H9 (cell line): ENCODE data around the gene CA9. TPM values are rescaled to one million over a fixed set of nuclear protein-coding genes. Genes with fewer than 3 reads are reported as not detected.
A peak's percentile ranks its signal among the peaks of the same experiment; 100 is the strongest.

Source experiments
- DNase-seq: peaks from one replicate; pipeline ENCODE4 v3.0.0-alpha.2; 2017
- H2AFZ ChIP-seq: one replicate; pipeline ENCODE4 v1.6.1; 2013; ENCODE audit warnings: mild to moderate bottlenecking, low read length, control low read depth, moderate library complexity
- H2AK5ac ChIP-seq: 2 replicates; pipeline ENCODE4 v1.6.1; 2013; ENCODE audit warnings: low read length, control low read depth, mixed read lengths; ENCODE audit not compliant: insufficient read length
- H2BK120ac ChIP-seq: one replicate; pipeline ENCODE4 v1.6.1; 2013; ENCODE audit warnings: low read depth, mild to moderate bottlenecking, low read length, control low read depth, inconsistent platforms; ENCODE audit not compliant: poor library complexity, severe bottlenecking
- H2BK12ac ChIP-seq: 2 replicates; pipeline ENCODE4 v1.6.1; 2013; ENCODE audit warnings: low read length, control low read depth, mixed read lengths, low read depth; ENCODE audit not compliant: insufficient read length
- H2BK15ac ChIP-seq: 2 replicates; pipeline ENCODE4 v1.6.1; 2013; ENCODE audit warnings: low read depth, low read length, control low read depth
- H2BK20ac ChIP-seq: one replicate; pipeline ENCODE4 v1.6.1; 2013; ENCODE audit warnings: low read depth, mild to moderate bottlenecking, low read length, control low read depth, inconsistent platforms; ENCODE audit not compliant: poor library complexity, severe bottlenecking
- H2BK5ac ChIP-seq: 2 replicates; pipeline ENCODE4 v1.6.1; 2013; ENCODE audit warnings: low read length, control low read depth, mixed read lengths; ENCODE audit not compliant: insufficient read length
- H3K14ac ChIP-seq: 2 replicates; pipeline ENCODE4 v1.6.1; 2013; ENCODE audit warnings: low read length, control low read depth; ENCODE audit not compliant: insufficient read depth
- H3K18ac ChIP-seq: 2 replicates; pipeline ENCODE4 v1.6.1; 2013; ENCODE audit warnings: low read depth, mild to moderate bottlenecking, mixed read lengths, low read length, control low read depth; ENCODE audit not compliant: insufficient read length
- H3K23ac ChIP-seq: 2 replicates; pipeline ENCODE4 v1.6.1; 2013; ENCODE audit warnings: low read length, control low read depth, mixed read lengths, low read depth; ENCODE audit not compliant: insufficient read length
- H3K23me2 ChIP-seq: 2 replicates; pipeline ENCODE4 v1.6.1; 2013; ENCODE audit warnings: low read depth, mild to moderate bottlenecking, mixed read lengths, low read length, control low read depth; ENCODE audit not compliant: insufficient read length, poor library complexity, severe bottlenecking
- H3K27ac ChIP-seq: 2 replicates; pipeline ENCODE4 v1.5.1; 2013; ENCODE audit warnings: low read length, control low read depth, mixed read lengths, low read depth; ENCODE audit not compliant: insufficient read length
- H3K27me3 ChIP-seq: 2 replicates; pipeline ENCODE4 v1.6.1; 2013; ENCODE audit warnings: low read length, control low read depth, inconsistent platforms; ENCODE audit not compliant: insufficient read depth
- H3K4ac ChIP-seq: 2 replicates; pipeline ENCODE4 v1.6.1; 2013; ENCODE audit warnings: low read depth, mild to moderate bottlenecking, control low read depth, inconsistent platforms, low read length, moderate library complexity
- H3K4me1 ChIP-seq: 2 replicates; pipeline ENCODE4 v1.6.1; 2013; ENCODE audit warnings: low read length, control low read depth, inconsistent platforms; ENCODE audit not compliant: insufficient read depth
- H3K4me2 ChIP-seq: 2 replicates; pipeline ENCODE4 v1.6.1; 2013; ENCODE audit warnings: low read length, control low read depth, mixed read lengths; ENCODE audit not compliant: insufficient read length, insufficient read depth
- H3K56ac ChIP-seq: 2 replicates; pipeline ENCODE4 v1.6.1; 2013; ENCODE audit warnings: low read depth, mild to moderate bottlenecking, mixed read lengths, low read length, control low read depth; ENCODE audit not compliant: insufficient read length
- H3K79me1 ChIP-seq: 2 replicates; pipeline ENCODE4 v1.6.1; 2013; ENCODE audit warnings: low read depth, mild to moderate bottlenecking, moderate library complexity, low read length, control low read depth, inconsistent platforms; ENCODE audit not compliant: insufficient read depth, poor library complexity, severe bottlenecking
- H3K79me2 ChIP-seq: 2 replicates; pipeline ENCODE4 v1.6.1; 2013; ENCODE audit warnings: low read length, control low read depth, inconsistent platforms; ENCODE audit not compliant: insufficient read depth
- H3K9ac ChIP-seq: 2 replicates; pipeline ENCODE4 v1.6.1; 2013; ENCODE audit warnings: low read length, control low read depth, mixed read lengths; ENCODE audit not compliant: insufficient read length; ENCODE audit errors: extremely low read depth
- H3K9me3 ChIP-seq: one replicate; pipeline ENCODE4 v1.6.1; 2013; ENCODE audit warnings: low read depth, low read length, inconsistent platforms; ENCODE audit not compliant: control insufficient read depth
- H3T11ph ChIP-seq: one replicate; pipeline ENCODE4 v1.6.1; 2013; ENCODE audit warnings: mild to moderate bottlenecking, low read length, control low read depth, inconsistent platforms
- H4K20me1 ChIP-seq: one replicate; pipeline ENCODE4 v1.6.1; 2013; ENCODE audit not compliant: control insufficient read depth, insufficient read length, insufficient read depth
- H4K5ac ChIP-seq: 2 replicates; pipeline ENCODE4 v1.6.1; 2013; ENCODE audit warnings: low read depth, mild to moderate bottlenecking, mixed read lengths, low read length, control low read depth; ENCODE audit not compliant: insufficient read length
- H4K8ac ChIP-seq: replicated peaks from 2 replicates; pipeline ENCODE4 v1.6.1; 2013; ENCODE audit warnings: low read length, control low read depth, mixed read lengths, low read depth; ENCODE audit not compliant: insufficient read length
- H4K91ac ChIP-seq: 2 replicates; pipeline ENCODE4 v1.6.1; 2013; ENCODE audit warnings: low read depth, mild to moderate bottlenecking, moderate library complexity, mixed read lengths, low read length, control low read depth; ENCODE audit not compliant: insufficient read length
- H3K27ac Mint-ChIP-seq, 3 experiments: 2 replicates in 2 of 3; 3 replicates in 1 of 3; pipeline ENCODE4 v1.8.0; 2020 to 2021; ENCODE audit warnings: mixed read lengths in 3 of 3, mild to moderate bottlenecking in 1 of 3, moderate library complexity in 1 of 3
- H3K27me3 Mint-ChIP-seq: 2 replicates; pipeline ENCODE4 v1.8.0; 2021; ENCODE audit warnings: low read depth, mild to moderate bottlenecking, moderate library complexity, mixed read lengths
- H3K36me3 Mint-ChIP-seq, 3 experiments: 2 replicates in 2 of 3; 3 replicates in 1 of 3; pipeline ENCODE4 v1.8.0; 2020 to 2021; ENCODE audit warnings: low read depth in 3 of 3, mixed read lengths in 3 of 3; ENCODE audit not compliant: insufficient read depth in 1 of 3
- H3K4me1 Mint-ChIP-seq, 2 experiments: 2 replicates each; pipeline ENCODE4 v1.8.0; 2020; ENCODE audit warnings: mixed read lengths in 2 of 2
- H3K4me3 Mint-ChIP-seq, 2 experiments: 2 replicates in 1 of 2; 3 replicates in 1 of 2; pipeline ENCODE4 v1.8.0; 2020 to 2021; ENCODE audit warnings: mild to moderate bottlenecking in 2 of 2, mixed read lengths in 2 of 2, moderate library complexity in 1 of 2
- H3K9me3 Mint-ChIP-seq, 2 experiments: 2 replicates in 1 of 2; 3 replicates in 1 of 2; pipeline ENCODE4 v1.8.0; 2020; ENCODE audit warnings: mild to moderate bottlenecking in 2 of 2, mixed read lengths in 2 of 2, moderate library complexity in 1 of 2
- WGBS: extraction: QIAGEN DNeasy Blood & Tissue Kit; methylation state at CpG from one replicate; pipeline ENCODE4 v1.1.7; 2013; ENCODE audit warnings: missing lambda C conversion rate, low lambda C conversion rate, mixed read lengths; ENCODE audit not compliant: insufficient read length; ENCODE audit errors: extremely low coverage; 5-methylcytosine and 5-hydroxymethylcytosine counted together
- total RNA-seq: library from RNA; stranded (reverse); gene quantifications from 2 replicates; pipeline ENCODE4 v1.2.1, GENCODE V29; 2021
- TF ChIP-seq, protein P1 (sequence below): fragments of 200-600 bp; sonication (generic); conservative IDR thresholded peaks from 3 replicates; pipeline ENCODE4 v1.8.0; 2021; ENCODE audit warnings: antibody characterized with exemption, mild to moderate bottlenecking

The CA9 gene
- total RNA-seq, 1 experiment from 2014 or later: 0.94 TPM

DNA sequence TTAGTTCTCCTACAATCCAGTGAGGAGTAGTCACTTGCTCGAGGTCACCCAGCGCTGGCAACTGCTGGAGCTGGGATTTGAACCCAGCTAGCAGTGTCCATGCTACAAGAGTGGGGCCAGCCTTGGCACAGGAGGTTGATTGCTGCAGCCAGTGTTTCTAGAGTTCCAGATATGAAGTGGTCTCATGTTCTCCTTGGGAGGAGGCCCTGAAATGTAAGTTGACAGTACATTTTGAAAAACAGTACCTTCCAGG lies 14.8 kb upstream of the CA9 start:
- no peaks in the 10 kb centered on the region for H3K79me2 ChIP-seq
- no peak overlapping the region for H3K4ac ChIP-seq
- H3T11ph ChIP-seq: no peak overlapping the region
- peak overlapping the region in 1 of 3 experiments; percentile 74; a peak in 1 of 7 replicates for H3K27ac Mint-ChIP-seq
- H3K36me3 Mint-ChIP-seq: peaks cover 28 to 40% (median 37%) of the 10 kb centered on the region in 3 experiments
- peak overlapping the region; percentile 76 for H3K4me2 ChIP-seq
- H2BK120ac ChIP-seq: no peak overlapping the region
- peak overlapping the region; percentile 48 for H3K9ac ChIP-seq
- peaks cover 27 to 32% of the 10 kb centered on the region in 2 experiments for H3K4me1 Mint-ChIP-seq
- no peak overlapping the region for H4K91ac ChIP-seq
- peaks cover 3% of the 10 kb centered on the region; the same call in 1 of the 2 replicates for H3K4me1 ChIP-seq
- no peak for DNase-seq
- H3K14ac ChIP-seq: no peak overlapping the region
- TF ChIP-seq, protein P1, sequence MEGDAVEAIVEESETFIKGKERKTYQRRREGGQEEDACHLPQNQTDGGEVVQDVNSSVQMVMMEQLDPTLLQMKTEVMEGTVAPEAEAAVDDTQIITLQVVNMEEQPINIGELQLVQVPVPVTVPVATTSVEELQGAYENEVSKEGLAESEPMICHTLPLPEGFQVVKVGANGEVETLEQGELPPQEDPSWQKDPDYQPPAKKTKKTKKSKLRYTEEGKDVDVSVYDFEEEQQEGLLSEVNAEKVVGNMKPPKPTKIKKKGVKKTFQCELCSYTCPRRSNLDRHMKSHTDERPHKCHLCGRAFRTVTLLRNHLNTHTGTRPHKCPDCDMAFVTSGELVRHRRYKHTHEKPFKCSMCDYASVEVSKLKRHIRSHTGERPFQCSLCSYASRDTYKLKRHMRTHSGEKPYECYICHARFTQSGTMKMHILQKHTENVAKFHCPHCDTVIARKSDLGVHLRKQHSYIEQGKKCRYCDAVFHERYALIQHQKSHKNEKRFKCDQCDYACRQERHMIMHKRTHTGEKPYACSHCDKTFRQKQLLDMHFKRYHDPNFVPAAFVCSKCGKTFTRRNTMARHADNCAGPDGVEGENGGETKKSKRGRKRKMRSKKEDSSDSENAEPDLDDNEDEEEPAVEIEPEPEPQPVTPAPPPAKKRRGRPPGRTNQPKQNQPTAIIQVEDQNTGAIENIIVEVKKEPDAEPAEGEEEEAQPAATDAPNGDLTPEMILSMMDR: no peak
- H3K9me3 Mint-ChIP-seq: peaks cover 2 to 3% of the 10 kb centered on the region in 2 experiments; a peak in 3 of 5 replicates
- H4K5ac ChIP-seq: no peak overlapping the region
- no peak overlapping the region for H2BK20ac ChIP-seq
- H4K8ac ChIP-seq: no peak overlapping the region
- no peak overlapping the region for H3K27ac ChIP-seq
- peaks cover 18% of the 10 kb centered on the region for H3K27me3 Mint-ChIP-seq
- H2BK12ac ChIP-seq: no peak overlapping the region
- no peak overlapping the region for H2BK15ac ChIP-seq
- H3K4me3 Mint-ChIP-seq: peak overlapping the region; percentile 83 to 85
- H3K9me3 ChIP-seq: no peaks in the 10 kb centered on the region
- no peak overlapping the region for H3K56ac ChIP-seq
- no peak overlapping the region for H2AK5ac ChIP-seq
- no CpG with 5 or more reads among the region's 2 CpGs for WGBS
- no peaks in the 10 kb centered on the region for H4K20me1 ChIP-seq
- H2BK5ac ChIP-seq: no peak overlapping the region
- H3K27me3 ChIP-seq: no peaks in the 10 kb centered on the region
- H3K79me1 ChIP-seq: no peaks in the 10 kb centered on the region
- H3K23me2 ChIP-seq: peaks cover 12% of the 10 kb centered on the region
- H3K18ac ChIP-seq: no peak overlapping the region
- H2AFZ ChIP-seq: no peak overlapping the region
- no peak overlapping the region for H3K23ac ChIP-seq
